K562 (cell line): ENCODE results near the gene THAP11. TPM values are rescaled to one million over a fixed set of nuclear protein-coding genes. Genes with fewer than 3 reads are reported as not detected.

Experiments used
- ATAC-seq: fragments of 200-7000 bp; cut with Tn5 transposase; 3 replicates; pipeline ENCODE4 v1.9.1; 2020; ENCODE audit warnings: moderate library complexity
- BruUV-seq: library from RNA; stranded (reverse); fragments of 400-500 nt; replicated peaks from 2 replicates; lab custom pipeline; 2021; lab: Mats Ljungman, UMichigan
- CTCF ChIA-PET: fragments of 300-600 bp; formaldehyde crosslinking; extraction: SDS; loops from one replicate; lab custom pipeline; 2021; ENCODE audit warnings: low intra/inter-chr PET ratio; lab: Yijun Ruan, JAX
- POLR2A ChIA-PET: fragments of 300-600, 350-650 bp; sonication (Branson Sonifier 250); formaldehyde crosslinking; extraction: SDS; loops from one replicate; lab custom pipeline; 2021; ENCODE audit warnings: antibody characterized with exemption, inconsistent platforms; lab: Yijun Ruan, JAX
- DNase-seq, 4 experiments: peaks; one replicate each; pipeline versions ENCODE4 v3.0.0 to v3.0.0-alpha.2; 2011 to 2018; ENCODE audit warnings: low spot score in 3 of 4, mixed read lengths in 3 of 4; ENCODE audit errors: extremely low read depth in 1 of 4
- FAIRE-seq: peaks from 2 replicates; lab custom pipeline; 2011; peaks lifted over from hg19 to GRCh38; lab: Jason Lieb, UNC
- H2AFZ ChIP-seq: 2 replicates; pipeline ENCODE4 v1.6.0; 2011; ENCODE audit warnings: low read depth, low read length, control low read depth, inconsistent platforms
- H3K27ac ChIP-seq: fragments of 200-600 bp; 3 replicates; pipeline ENCODE4 v1.8.0; 2011; ENCODE audit warnings: low read depth, mild to moderate bottlenecking, control low read depth, inconsistent platforms, low read length, moderate library complexity, mixed read lengths; ENCODE audit errors: extremely low read depth
- H3K27me3 ChIP-seq, 2 experiments: fragments of 300-600 bp in 1 of 2; 2 replicates in 1 of 2; 3 replicates in 1 of 2; pipeline versions ENCODE4 v1.6.0 to v1.8.0; 2011; ENCODE audit warnings: inconsistent platforms in 2 of 2, low read length in 2 of 2, mild to moderate bottlenecking in 1 of 2, mixed read lengths in 1 of 2, moderate library complexity in 1 of 2; ENCODE audit not compliant: control insufficient read depth in 2 of 2, insufficient read depth in 2 of 2
- H3K36me3 ChIP-seq: fragments of 300-600 bp; 3 replicates; pipeline ENCODE4 v1.8.0; 2011; ENCODE audit warnings: mild to moderate bottlenecking, low read length, inconsistent platforms; ENCODE audit not compliant: control insufficient read depth, insufficient read depth
- H3K4me1 ChIP-seq, 2 experiments: fragments of 200-600 bp in 1 of 2; replicated peaks in 1 of 2; 2 replicates in 1 of 2; 3 replicates in 1 of 2; pipeline versions ENCODE4 v1.5.1 to v1.8.0; 2011; ENCODE audit warnings: inconsistent platforms in 2 of 2, low read length in 2 of 2, mild to moderate bottlenecking in 1 of 2, mixed read lengths in 1 of 2, moderate library complexity in 1 of 2; ENCODE audit not compliant: control insufficient read depth in 2 of 2, insufficient read depth in 2 of 2
- H3K4me2 ChIP-seq: 2 replicates; pipeline ENCODE4 v1.6.1; 2011; ENCODE audit warnings: low read length, control low read depth, inconsistent platforms, mixed read lengths; ENCODE audit not compliant: insufficient read depth
- H3K4me3 ChIP-seq: fragments of 200-600 bp; sonication (generic), shearing (Covaris generic); 2 replicates; pipeline ENCODE4 v1.5.1; 2016; ENCODE audit warnings: control low read depth, inconsistent platforms
- H3K79me2 ChIP-seq: fragments of 200-600 bp; 3 replicates; pipeline ENCODE4 v1.8.0; 2011; ENCODE audit warnings: low read length, inconsistent platforms; ENCODE audit not compliant: control insufficient read depth, insufficient read depth
- H3K9ac ChIP-seq, 2 experiments: 2 replicates each; pipeline versions ENCODE4 v1.6.0 to v1.6.1; 2011; ENCODE audit warnings: low read depth in 2 of 2, low read length in 2 of 2, control low read depth in 1 of 2, inconsistent platforms in 1 of 2, mild to moderate bottlenecking in 1 of 2, mixed read lengths in 1 of 2; ENCODE audit not compliant: insufficient read depth in 1 of 2
- H3K9me1 ChIP-seq: one replicate; pipeline ENCODE4 v1.6.0; 2011; ENCODE audit warnings: inconsistent platforms, mild to moderate bottlenecking, low read length, moderate library complexity; ENCODE audit not compliant: control insufficient read depth, insufficient read depth
- H3K9me3 ChIP-seq: replicated peaks from 2 replicates; pipeline ENCODE4 v1.5.1; 2011; ENCODE audit warnings: low read depth, low read length, inconsistent platforms; ENCODE audit not compliant: control insufficient read depth, insufficient read depth
- H4K20me1 ChIP-seq: replicated peaks from 2 replicates; pipeline ENCODE4 v1.6.1; 2011; ENCODE audit warnings: low read length, inconsistent platforms, mixed read lengths; ENCODE audit not compliant: control insufficient read depth, insufficient read depth
- ATF6 ChIP-seq: sonication (generic); formaldehyde crosslinking; IDR thresholded peaks from 2 replicates; pipeline ENCODE4 v1.4.0; 2020; ENCODE audit warnings: mild to moderate bottlenecking, missing genetic modification reagents
- CREB1 ChIP-seq, 2 experiments: sonication (generic) in 1 of 2; formaldehyde crosslinking in 1 of 2; IDR thresholded peaks; 2 replicates each; pipeline versions ENCODE4 v1.6.1 to v1.8.0; 2012 to 2022; ENCODE audit warnings: inconsistent platforms in 1 of 2, mild to moderate bottlenecking in 1 of 2, missing genetic modification reagents in 1 of 2, moderate library complexity in 1 of 2
- CREM ChIP-seq: IDR thresholded peaks from 2 replicates; pipeline ENCODE4 v1.6.1; 2014; ENCODE audit warnings: antibody characterized with exemption, low read depth
- CTCF ChIP-seq, 3 experiments: IDR thresholded peaks in 2 of 3; conservative IDR thresholded peaks in 1 of 3; 2 replicates each; pipeline ENCODE4 v1.5.1; 2011 to 2012; ENCODE audit warnings: low read length in 3 of 3, mild to moderate bottlenecking in 3 of 3, control low read depth in 2 of 3, improper control_type of control experiment in 1 of 3, inconsistent platforms in 1 of 3, low read depth in 1 of 3, mixed read lengths in 1 of 3, moderate library complexity in 1 of 3; ENCODE audit not compliant: insufficient read depth in 2 of 3
- EHMT2 ChIP-seq: fragments of 450-650 bp; IDR thresholded peaks from 2 replicates; pipeline ENCODE4 v1.6.1; 2018; ENCODE audit warnings: antibody characterized with exemption
- MAFG ChIP-seq: fragments of 450-650 bp; conservative IDR thresholded peaks from 2 replicates; pipeline ENCODE4 v1.6.1; 2016; ENCODE audit warnings: missing genetic modification characterization, missing compliant biosample characterization
- MAX ChIP-seq: sonication (generic); formaldehyde crosslinking; IDR thresholded peaks from 2 replicates; pipeline ENCODE4 v1.9.0; 2022; ENCODE audit warnings: mild to moderate bottlenecking, missing genetic modification reagents
- MCM5 ChIP-seq: fragments of 450-650 bp; IDR thresholded peaks from 2 replicates; pipeline ENCODE4 v1.6.1; 2016; ENCODE audit warnings: low read depth
- MEIS2 ChIP-seq: fragments of 450-650 bp; IDR thresholded peaks from 2 replicates; pipeline ENCODE4 v1.6.1; 2014; ENCODE audit warnings: mild to moderate bottlenecking; ENCODE audit not compliant: partially characterized antibody
- NR2C2 ChIP-seq, 2 experiments: fragments of 200-800 bp in 1 of 2; sonication (Bioruptor generic) in 1 of 2; sonication (generic) in 1 of 2; formaldehyde crosslinking in 1 of 2; IDR thresholded peaks; 2 replicates each; pipeline versions ENCODE4 v1.6.1 to v1.8.0; 2016 to 2022; ENCODE audit warnings: mild to moderate bottlenecking in 1 of 2, missing compliant biosample characterization in 1 of 2, missing genetic modification characterization in 1 of 2, missing genetic modification reagents in 1 of 2
- PHB2 ChIP-seq: fragments of 450-650 bp; IDR thresholded peaks from 2 replicates; pipeline ENCODE4 v1.6.1; 2017; ENCODE audit warnings: low read depth
- PTBP1 ChIP-seq: fragments of 200-400 bp; formaldehyde crosslinking; IDR thresholded peaks from 2 replicates; pipeline ENCODE4 v1.6.1; 2017; ENCODE audit warnings: low read depth, low read length
- RBM34 ChIP-seq: fragments of 200-400 bp; formaldehyde crosslinking; IDR thresholded peaks from 2 replicates; pipeline ENCODE4 v1.6.1; 2018; ENCODE audit warnings: low read length, borderline replicate concordance; ENCODE audit not compliant: insufficient read depth
- WGBS: fragments of 100-300 bp; shearing (Covaris generic); methylation state at CpG from one replicate; pipeline ENCODE4 v1.1.6; 2016; ENCODE audit warnings: low coverage, mixed read lengths; ENCODE audit not compliant: insufficient coverage; ENCODE audit errors: missing lambda C conversion rate; 5-methylcytosine and 5-hydroxymethylcytosine counted together
- in situ Hi-C: fragments of 300-500 bp; cut with MboI; formaldehyde crosslinking; loops from 4 replicates; pipeline ENCODE4 v1.15.0; 2018; ENCODE audit warnings: inconsistent platforms, mixed read lengths
- intact Hi-C: fragments of 100-400 bp; cut with micrococcal nuclease; formaldehyde crosslinking; loops from 2 replicates; pipeline ENCODE4 v1.14.2; 2022
- polyA plus RNA-seq, 8 experiments: library from polyadenylated mRNA; depleted of rRNA in 4 of 8; stranded (reverse) in 5 of 8; unstranded in 3 of 8; fragments of >200 nt; fragmentation: Nextera tagmentation in 2 of 8; fragmentation: Illumina TruSeq in 1 of 8; extraction: Ambion mirVana in 2 of 8; extraction: Trizol in 1 of 8; gene quantifications; 2 replicates each; pipeline versions ENCODE4 v1.2.1 to v1.2.3, GENCODE V29; 2011 to 2014; ENCODE audit warnings: inconsistent platforms in 1 of 8, missing spikeins in 1 of 8
- total RNA-seq, 7 experiments: library from RNA; depleted of rRNA in 6 of 7; stranded (reverse); fragments of >200 nt in 6 of 7; fragmentation: Illumina TruSeq in 2 of 7; extraction: Trizol in 2 of 7; gene quantifications; 2 replicates each; pipeline versions ENCODE4 v1.2.1 to v1.2.3, GENCODE V29; 2011 to 2021; ENCODE audit warnings: low replicate concordance in 1 of 7

THAP11 gene
- total and polyA plus RNA-seq, 9 of the 15 experiments (the other 6 are each of a cell fraction or from before 2014, with no cell fraction given): 2.4 to 31.6 (median 21.4) TPM

- peak overlapping the region; percentile 49 for H3K27ac ChIP-seq
- ATAC-seq (peak; percentile 71), FAIRE-seq (peak; percentile 66), DNase-seq (peak in 3 of 4 experiments; percentile 35 to 64 (median 44))
- H4K20me1 ChIP-seq: 0 out of 2 replicates have a peak, but pooled peaks cover 9% of the 10 kb centered on the region
- peak overlapping the region in 1 of 2 experiments; percentile 85; a peak in 2 of 4 replicates for H3K9ac ChIP-seq
- 52% methylated on average over 7 of the region's 7 CpGs for WGBS
- H3K36me3 ChIP-seq: peaks cover 58% of the 10 kb centered on the region; the same call in 2 of the 3 replicates
- ChIA-PET POLR2A (interaction anchor here (0.5 to 1.8 kb wide), 5 partner anchors 20 to 160 kb away, joined by 3 to 5 read pairs (median 3); partner anchors contain the start of gene NUTF2), CTCF (no interaction called here)
- H3K4me2 ChIP-seq: peak overlapping the region; percentile 39; the same call in 1 of the 2 replicates
- H3K79me2 ChIP-seq: peaks cover 56% of the 10 kb centered on the region
- BruUV-seq: no TSS peak
- in situ Hi-C loops: no loop called here
- H3K9me1 ChIP-seq: no peaks in the 10 kb centered on the region
- no peak overlapping the region for H2AFZ ChIP-seq
- no peaks in the 10 kb centered on the region for H3K27me3 ChIP-seq
- H3K4me3 ChIP-seq: no peak overlapping the region
- H3K9me3 ChIP-seq: no peaks in the 10 kb centered on the region
- intact Hi-C loops: no loop called here
- peaks cover 20 to 28% of the 10 kb centered on the region in 2 experiments for H3K4me1 ChIP-seq
- TF ChIP-seq PTBP1 (no peak), CREM (peak; percentile 81), MAX (CRISPR knock-in tag) (peak; percentile 47), CTCF (IDR thresholded peaks at IDR 0.05 in 2 of 3, conservative IDR thresholded peaks at IDR 0.05 in 1 of 3; ENCODE audit: insufficient read depth in 2 of 3, low read depth in 1 of 3, low read length in 3 of 3) (no peak), MCM5 (no peak), NR2C2 (CRISPR knock-in tag; IDR thresholded peaks at IDR 0.05) (no peak), NR2C2 (tag; IDR thresholded peaks at IDR 0.05) (0 out of 2 replicates have a peak, but pooled peaks have one; percentile 21), EHMT2 (no peak), MAFG (tag) (peak; percentile 73), MEIS2 (peak; percentile 44), RBM34 (no peak), CREB1 (IDR thresholded peaks at IDR 0.05) (peak; percentile 61), CREB1 (CRISPR knock-in tag; IDR thresholded peaks at IDR 0.05) (no peak), PHB2 (no peak), ATF6 (no peak)
Measured at GRCh38 chr16:67800338-67800926, 41.7 kb upstream of the THAP11 start.
